ENCODE results near the gene ZFP36L2. TPM values are rescaled to one million over a fixed set of nuclear protein-coding genes. Genes with fewer than 3 reads are reported as not detected.

The ZFP36L2 gene
- total and polyA plus RNA-seq, 7 experiments from 2014 or later: 231 to 747 (median 389) TPM

DNA sequence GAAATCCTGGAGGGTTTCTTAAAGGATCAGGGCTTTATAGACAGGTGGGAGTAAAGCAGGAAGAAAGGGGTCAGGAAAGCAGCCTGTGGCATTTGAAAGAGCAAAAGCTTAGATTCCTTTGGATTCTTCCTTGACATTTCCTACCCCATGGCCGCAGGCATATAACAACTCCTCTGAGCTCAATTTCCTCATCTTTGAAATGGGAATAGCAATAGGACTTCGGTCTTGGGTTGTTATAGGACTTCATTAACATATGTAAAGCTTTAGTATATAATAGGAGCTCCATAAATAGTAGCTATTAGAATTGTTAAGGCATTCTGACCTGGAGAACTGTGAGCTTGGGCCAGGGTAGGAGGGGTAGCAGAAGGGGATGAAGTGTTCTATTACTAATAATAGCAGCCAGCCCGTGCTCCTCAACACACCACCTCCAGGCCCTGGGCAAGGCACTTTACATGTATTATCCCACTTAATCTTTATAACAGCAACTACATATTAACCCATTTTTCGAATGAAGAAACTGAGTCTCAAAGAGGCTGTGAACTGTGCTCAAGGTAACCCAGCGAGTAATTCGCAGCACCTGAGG is 10.6 kb downstream of the ZFP36L2 start:
- no peak overlapping the region for H3K27ac ChIP-seq (ENCODE audit: low read depth, low read length)

GRCh38 chr2:43214253-43214652 is 12.2 kb downstream of the ZFP36L2 start:
- Mint-ChIP-seq H3K27ac (peak overlapping the region in 4 of 9 donors; percentile 59 to 67 (median 63)), H3K4me1 (peaks cover 33 to 67% (median 51%) of the 10 kb centered on the region in 7 donors), H3K9me3 (peaks cover 0 to 5% (median 0%) of the 10 kb centered on the region in 11 donors), H3K4me3 (peak overlapping the region in 2 of 10 donors; percentile 21 to 38), H3K36me3 (peaks cover 0 to 8% (median 4%) of the 10 kb centered on the region in 5 donors), H3K27me3 (no peaks in the 10 kb centered on the region)
- no peak for DNase-seq
- no peak overlapping the region for H3K27ac ChIP-seq (ENCODE audit: low read depth, low read length)
- ChIA-PET CTCF (interaction anchor here (1.2 to 1.9 kb wide), 2 partner anchors 11 to 17 kb away, joined by 5 to 12 read pairs; no protein-coding TSS in a partner anchor), POLR2A (interaction anchor here (0.6 to 25.8 kb wide), 6 partner anchors 11 to 316 kb away, joined by 6 to 1899 read pairs (median 356); partner anchors contain the start of gene ZFP36L2)
- no peak for ATAC-seq
- H3K4me3 ChIP-seq (ENCODE audit: low read length): no peak overlapping the region
- no peaks in the 10 kb centered on the region for H3K36me3 ChIP-seq (ENCODE audit: control insufficient read depth in 2 of 3, insufficient read depth in 3 of 3, low read length in 3 of 3)
- H3K9me3 ChIP-seq (ENCODE audit: control insufficient read depth in 2 of 3, low read length in 3 of 3): no peaks in the 10 kb centered on the region
- no peaks in the 10 kb centered on the region for H3K27me3 ChIP-seq (ENCODE audit: control insufficient read depth in 2 of 2, insufficient read depth in 2 of 2, low read length in 2 of 2)
- H3K4me1 ChIP-seq (ENCODE audit: control insufficient read depth in 2 of 2, insufficient read depth in 2 of 2, low read length in 2 of 2): peaks cover 19 to 45% of the 10 kb centered on the region in 2 donors
- intact Hi-C loops (cut with micrococcal nuclease): no loop called here

More for the DNA sequence above, 10.6 kb downstream of the ZFP36L2 start:
- H3K36me3 ChIP-seq (ENCODE audit: control insufficient read depth in 2 of 3, insufficient read depth in 3 of 3, low read length in 3 of 3): no peaks in the 10 kb centered on the region
- POLR2A ChIA-PET: interaction anchor here (0.6 to 25.8 kb wide), 6 partner anchors 10 to 240 kb away, joined by 5 to 1899 read pairs (median 356); partner anchors contain the start of gene ZFP36L2
- Mint-ChIP-seq H3K27ac (peak overlapping the region in 8 of 9 donors; percentile 24 to 82 (median 62)), H3K9me3 (peaks cover 0 to 17% (median 0%) of the 10 kb centered on the region in 11 donors), H3K27me3 (no peaks in the 10 kb centered on the region), H3K4me3 (no peak overlapping the region), H3K4me1 (peaks cover 34 to 67% (median 47%) of the 10 kb centered on the region in 7 donors), H3K36me3 (peaks cover 0 to 10% (median 7%) of the 10 kb centered on the region in 5 donors)
- CTCF ChIA-PET: interaction anchor here (0.6 to 10.3 kb wide), 4 partner anchors 29 to 79 kb away, joined by 3 to 210 read pairs (median 4); no protein-coding TSS in a partner anchor
- no peaks in the 10 kb centered on the region for H3K9me3 ChIP-seq (ENCODE audit: control insufficient read depth in 2 of 3, low read length in 3 of 3)
- peaks cover 21 to 38% of the 10 kb centered on the region in 2 donors for H3K4me1 ChIP-seq (ENCODE audit: control insufficient read depth in 2 of 2, insufficient read depth in 2 of 2, low read length in 2 of 2)
- H3K27me3 ChIP-seq (ENCODE audit: control insufficient read depth in 2 of 2, insufficient read depth in 2 of 2, low read length in 2 of 2): no peaks in the 10 kb centered on the region
- DNase-seq: no peak
- no peak overlapping the region for H3K4me3 ChIP-seq (ENCODE audit: low read length)
- intact Hi-C loops (cut with micrococcal nuclease): no loop called here
- ATAC-seq: no peak

DNA sequence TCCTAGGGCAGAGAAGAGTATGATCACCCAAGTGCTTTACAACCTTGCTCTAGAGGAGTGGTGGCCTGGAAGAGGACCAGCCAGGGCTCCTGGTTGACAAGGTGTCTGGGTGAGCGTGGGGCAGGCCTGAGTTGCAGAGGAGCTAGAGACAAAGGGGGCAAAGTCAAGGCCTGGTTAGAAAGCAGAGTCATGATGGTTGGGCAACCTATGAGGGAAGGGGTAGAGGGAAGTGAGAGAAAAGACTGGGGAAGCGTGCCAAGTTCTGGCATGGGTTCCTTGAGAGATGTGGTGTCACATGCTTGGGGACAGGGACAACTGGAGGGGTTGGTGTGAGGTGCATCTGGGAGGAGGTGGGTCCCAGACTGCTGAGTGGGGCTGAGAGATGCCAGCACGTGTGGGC is 13.5 kb downstream of the ZFP36L2 start:
- H3K4me3 Mint-ChIP-seq: peak overlapping the region in 5 of 10 donors; percentile 3 to 53 (median 48)
- POLR2A ChIA-PET: interaction anchor here (0.7 to 25.8 kb wide), 6 partner anchors 10 to 81 kb away, joined by 4 to 1899 read pairs (median 356); partner anchors contain the start of gene ZFP36L2
- peaks cover 0 to 8% (median 4%) of the 10 kb centered on the region in 5 donors for H3K36me3 Mint-ChIP-seq
- Histone ChIP-seq H3K4me1 (ENCODE audit: control insufficient read depth in 2 of 2, insufficient read depth in 2 of 2, low read length in 2 of 2) (peaks cover 8 to 34% of the 10 kb centered on the region in 2 donors), H3K4me3 (ENCODE audit: low read length) (no peak overlapping the region), H3K27ac (ENCODE audit: low read depth, low read length) (no peak overlapping the region), H3K27me3 (ENCODE audit: control insufficient read depth in 2 of 2, insufficient read depth in 2 of 2, low read length in 2 of 2) (no peaks in the 10 kb centered on the region), H3K36me3 (ENCODE audit: control insufficient read depth in 2 of 3, insufficient read depth in 3 of 3, low read length in 3 of 3) (no peaks in the 10 kb centered on the region), H3K9me3 (ENCODE audit: control insufficient read depth in 2 of 3, low read length in 3 of 3) (no peaks in the 10 kb centered on the region)
- intact Hi-C loops (cut with micrococcal nuclease): no loop called here
- peak overlapping the region in 8 of 9 donors; percentile 60 to 89 (median 80) for H3K27ac Mint-ChIP-seq
- ATAC-seq: peak; percentile 72
- H3K27me3 Mint-ChIP-seq: no peaks in the 10 kb centered on the region
- H3K4me1 Mint-ChIP-seq: peaks cover 29 to 57% (median 45%) of the 10 kb centered on the region in 7 donors
- no peaks in the 10 kb centered on the region for H3K9me3 Mint-ChIP-seq
- no peak for DNase-seq
- CTCF ChIA-PET: interaction anchor here (1.1 to 1.2 kb wide), 2 partner anchors 16 to 38 kb away, joined by 3 to 5 read pairs; no protein-coding TSS in a partner anchor

- H3K4me1 ChIP-seq (ENCODE audit: control insufficient read depth in 2 of 2, insufficient read depth in 2 of 2, low read length in 2 of 2): peaks cover 2 to 28% of the 10 kb centered on the region in 2 donors
- ATAC-seq (peak; percentile 30), DNase-seq (no peak)
- H3K4me3 Mint-ChIP-seq: peak overlapping the region in 5 of 10 donors; percentile 6 to 49 (median 33)
- H3K36me3 Mint-ChIP-seq: peaks cover 0 to 8% (median 4%) of the 10 kb centered on the region in 5 donors
- no peaks in the 10 kb centered on the region for H3K9me3 Mint-ChIP-seq
- H3K27ac ChIP-seq (ENCODE audit: low read depth, low read length): no peak overlapping the region
- H3K27me3 Mint-ChIP-seq: no peaks in the 10 kb centered on the region
- H3K36me3 ChIP-seq (ENCODE audit: control insufficient read depth in 2 of 3, insufficient read depth in 3 of 3, low read length in 3 of 3): no peaks in the 10 kb centered on the region
- POLR2A ChIA-PET: interaction anchor here (14.4 to 25.8 kb wide), 5 partner anchors 10 to 81 kb away, joined by 169 to 1899 read pairs (median 543); partner anchors contain the start of gene ZFP36L2
- no peaks in the 10 kb centered on the region for H3K27me3 ChIP-seq (ENCODE audit: control insufficient read depth in 2 of 2, insufficient read depth in 2 of 2, low read length in 2 of 2)
- no peaks in the 10 kb centered on the region for H3K9me3 ChIP-seq (ENCODE audit: control insufficient read depth in 2 of 3, low read length in 3 of 3)
- CTCF ChIA-PET: no interaction called here
- intact Hi-C loops (cut with micrococcal nuclease): no loop called here
- peaks cover 28 to 57% (median 45%) of the 10 kb centered on the region in 7 donors for H3K4me1 Mint-ChIP-seq
- peak overlapping the region; percentile 19 to 92 (median 85) for H3K27ac Mint-ChIP-seq
- no peak overlapping the region for H3K4me3 ChIP-seq (ENCODE audit: low read length)
Measured at GRCh38 chr2:43212216-43212835, 14.1 kb downstream of the ZFP36L2 start.

GRCh38 chr2:43210467-43211303 is 15.7 kb downstream of the ZFP36L2 start:
- Histone ChIP-seq H3K4me3 (ENCODE audit: low read length) (no peak overlapping the region), H3K36me3 (ENCODE audit: control insufficient read depth in 2 of 3, insufficient read depth in 3 of 3, low read length in 3 of 3) (no peaks in the 10 kb centered on the region), H3K27me3 (ENCODE audit: control insufficient read depth in 2 of 2, insufficient read depth in 2 of 2, low read length in 2 of 2) (no peaks in the 10 kb centered on the region), H3K4me1 (ENCODE audit: control insufficient read depth in 2 of 2, insufficient read depth in 2 of 2, low read length in 2 of 2) (peaks cover 0 to 27% of the 10 kb centered on the region in 2 donors), H3K27ac (ENCODE audit: low read depth, low read length) (no peak overlapping the region), H3K9me3 (ENCODE audit: control insufficient read depth in 2 of 3, low read length in 3 of 3) (no peaks in the 10 kb centered on the region)
- Mint-ChIP-seq H3K36me3 (peaks cover 0 to 8% (median 4%) of the 10 kb centered on the region in 5 donors), H3K27ac (peak overlapping the region; percentile 2 to 94 (median 82)), H3K9me3 (no peaks in the 10 kb centered on the region), H3K4me1 (peaks cover 29 to 61% (median 44%) of the 10 kb centered on the region in 7 donors), H3K4me3 (peak overlapping the region in 9 of 10 donors; percentile 7 to 81 (median 56)), H3K27me3 (no peaks in the 10 kb centered on the region)
- ATAC-seq (peak; percentile 81), DNase-seq (peak in 7 of 9 donors; percentile 34 to 67 (median 61))
- POLR2A ChIA-PET: interaction anchor here (0.8 to 25.8 kb wide), 9 partner anchors 7 to 79 kb away, joined by 3 to 1899 read pairs (median 169); partner anchors contain the start of gene ZFP36L2
- intact Hi-C loops (cut with micrococcal nuclease): loop anchor here in 1 of 2 donors (1.0 kb wide), 1 partner anchor 15 kb away; no protein-coding TSS in a partner anchor
- CTCF ChIA-PET: no interaction called here
